ENCODE results near the gene NTSR2.

- TF ChIP-seq CTCF (conservative IDR thresholded peaks at IDR 0.05; ENCODE audit: low read depth, low read length): no peak
- no peak for TF ChIP-seq EZH2 (IDR thresholded peaks at IDR 0.05; ENCODE audit: low read length, unreplicated experiment)
Measured at GRCh38 chr2:11640132-11640531, 29.9 kb downstream of the NTSR2 start.

Data from PC-3 (cell line).